Activated T-cell treated with anti-CD3 and anti-CD28 coated beads for 48 hours (primary cell): ENCODE measurements around the gene MAGEH1.
"Not testable (repeated sequence)": the region's sequence is repeated elsewhere in the genome, so short reads cannot be mapped to it uniquely, and the experiment has no call there.

Experiments
- DNase-seq: peaks from one replicate; pipeline ENCODE4 v3.0.0-alpha.2; 2020; ENCODE audit warnings: low read depth

Gene MAGEH1

GRCh38 chrX:55451990-55452832 is at the start of gene MAGEH1:
Gene MAGEH1, plus strand, starts transcription at chrX:55452127. Its CDS starts 248 bp downstream, at chrX:55452375.
- peak; percentile 66 for DNase-seq

- DNase-seq = not testable (repeated sequence)
Measured at GRCh38 chrX:55427079-55427478, 24.8 kb upstream of the MAGEH1 start.

DNA sequence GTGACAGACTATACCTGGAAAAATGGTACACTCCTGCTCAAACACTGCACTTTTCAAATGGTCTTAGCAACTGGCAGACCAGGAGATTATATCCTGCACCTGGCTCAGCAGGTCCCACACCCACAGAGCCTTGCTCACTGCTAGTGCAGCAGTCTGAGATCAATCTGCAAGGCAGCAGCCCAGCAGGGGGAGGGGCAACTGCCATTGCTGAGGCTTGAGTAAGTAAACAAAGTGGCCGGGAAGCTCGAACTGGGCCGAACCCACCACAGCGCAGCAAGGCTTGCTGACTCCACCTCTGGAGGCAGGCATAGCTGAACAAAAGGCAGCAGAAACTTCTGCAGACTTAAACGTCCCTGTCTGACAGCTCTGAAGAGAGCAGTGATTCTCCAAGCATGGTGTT is 8.5 kb upstream of the MAGEH1 start:
- DNase-seq = not testable (repeated sequence)

DNA sequence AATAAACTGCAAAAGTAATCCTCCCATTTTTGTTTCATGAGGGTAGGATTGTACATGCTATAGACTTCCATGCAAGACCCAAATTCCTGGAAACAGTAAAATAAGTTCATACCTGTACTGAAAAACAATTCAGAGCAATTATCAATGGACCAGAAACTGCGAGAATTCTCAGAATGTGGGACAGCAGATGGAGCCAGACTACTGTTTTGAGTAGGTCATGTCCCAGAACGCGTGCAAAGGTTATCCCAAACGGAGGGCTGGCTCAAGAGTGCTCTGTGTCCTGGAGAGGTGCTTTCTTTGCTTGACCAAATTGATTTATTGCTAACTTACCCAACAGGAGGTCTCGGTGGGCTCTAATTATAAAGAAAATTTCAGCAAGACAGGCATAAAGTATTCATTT is 1.7 kb upstream of the MAGEH1 start:
- no peak for DNase-seq

- DNase-seq = no peak
Measured at GRCh38 chrX:55451141-55451540, 786 bp upstream of the MAGEH1 start.

- DNase-seq = no peak
Measured at GRCh38 chrX:55451626-55451989, 319 bp upstream of the MAGEH1 start.

- DNase-seq = no peak
Measured at GRCh38 chrX:55452833-55453124, 852 bp downstream of the MAGEH1 start.

DNA sequence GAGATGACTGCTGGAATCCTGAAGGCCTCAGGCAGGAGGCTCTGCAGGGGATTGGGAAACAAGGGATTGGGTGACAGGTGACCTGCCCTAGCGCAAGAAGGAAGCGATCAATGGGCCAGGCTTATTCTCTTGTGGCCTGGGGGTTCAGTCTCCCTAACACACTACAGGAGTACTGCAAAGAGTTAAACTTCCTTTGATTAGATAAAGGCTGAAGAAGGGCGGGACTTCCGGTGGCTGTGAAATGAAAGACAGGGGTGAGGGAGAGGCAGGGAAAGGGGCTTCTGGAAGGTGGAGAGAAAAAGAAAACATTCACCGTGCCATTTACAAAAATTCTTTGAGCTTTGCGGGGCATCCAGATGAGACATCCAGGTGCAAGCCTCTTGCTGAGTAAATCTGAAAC is 3.8 kb downstream of the MAGEH1 start:
- not testable (repeated sequence) for DNase-seq

DNA sequence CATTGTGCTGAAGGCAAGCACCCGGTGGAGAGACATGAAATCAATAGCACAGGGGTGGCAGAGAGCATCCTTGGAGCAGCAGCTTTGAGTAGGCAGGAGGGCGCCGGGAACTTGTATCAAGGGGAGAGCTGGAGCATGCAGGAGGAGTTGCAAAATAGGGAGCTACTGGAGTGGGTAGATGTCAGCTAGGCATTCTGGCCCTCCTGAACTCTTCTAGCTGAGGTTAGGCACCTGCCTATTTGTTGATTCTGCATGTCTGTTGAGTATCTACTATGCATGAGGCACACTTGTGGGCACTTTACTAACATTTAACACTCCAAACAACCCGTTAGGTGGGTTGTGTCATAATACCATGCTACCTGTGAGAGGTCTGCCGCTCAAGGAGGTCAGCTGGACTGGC is 7.5 kb downstream of the MAGEH1 start:
- DNase-seq = not testable (repeated sequence)

DNA sequence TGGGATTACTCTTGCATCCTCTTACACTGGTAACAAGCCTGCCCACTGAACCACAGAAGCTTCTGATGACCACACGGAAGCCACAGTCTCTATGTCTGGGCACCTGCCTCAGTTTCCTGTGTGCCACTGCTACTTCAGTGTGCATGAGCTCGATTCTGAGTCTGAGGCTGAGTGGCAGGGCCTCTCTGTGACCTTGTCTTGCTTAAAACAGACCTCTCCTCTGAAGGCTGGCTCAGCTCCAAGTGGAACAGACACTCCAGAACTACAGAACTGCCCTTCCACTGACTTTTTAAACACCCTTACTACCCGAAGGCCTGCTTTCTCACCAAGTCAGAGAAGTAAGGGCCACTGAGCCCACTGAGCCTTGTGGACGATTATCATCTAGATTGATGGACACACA is 8.0 kb downstream of the MAGEH1 start:
- not testable (repeated sequence) for DNase-seq

DNA sequence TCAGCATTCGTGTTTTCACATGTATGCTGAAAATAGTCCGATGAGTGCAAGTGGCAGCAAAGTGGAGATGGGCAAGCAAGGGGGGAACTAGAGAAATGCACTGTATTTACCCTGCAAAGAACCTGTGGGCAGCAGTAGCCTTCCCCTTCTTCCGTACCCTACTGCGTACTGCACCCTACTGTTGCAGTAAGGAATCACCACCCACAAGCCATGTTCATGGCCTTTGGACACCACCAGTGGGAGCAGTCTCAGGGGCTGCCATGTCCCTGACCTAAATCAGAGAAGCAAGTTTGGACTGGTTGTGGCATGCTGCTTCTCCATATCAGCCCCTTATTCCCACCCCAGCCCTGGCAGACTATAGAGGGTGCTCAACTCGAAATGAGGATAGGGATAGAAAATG is 12.1 kb downstream of the MAGEH1 start:
- DNase-seq = not testable (repeated sequence)

GRCh38 chrX:55465108-55465507 is 13.2 kb downstream of the MAGEH1 start:
- DNase-seq = not testable (repeated sequence)

GRCh38 chrX:55465791-55466190 is 13.9 kb downstream of the MAGEH1 start:
- DNase-seq = not testable (repeated sequence)

GRCh38 chrX:55479956-55480355 is 28.0 kb downstream of the MAGEH1 start:
- not testable (repeated sequence) for DNase-seq

DNA sequence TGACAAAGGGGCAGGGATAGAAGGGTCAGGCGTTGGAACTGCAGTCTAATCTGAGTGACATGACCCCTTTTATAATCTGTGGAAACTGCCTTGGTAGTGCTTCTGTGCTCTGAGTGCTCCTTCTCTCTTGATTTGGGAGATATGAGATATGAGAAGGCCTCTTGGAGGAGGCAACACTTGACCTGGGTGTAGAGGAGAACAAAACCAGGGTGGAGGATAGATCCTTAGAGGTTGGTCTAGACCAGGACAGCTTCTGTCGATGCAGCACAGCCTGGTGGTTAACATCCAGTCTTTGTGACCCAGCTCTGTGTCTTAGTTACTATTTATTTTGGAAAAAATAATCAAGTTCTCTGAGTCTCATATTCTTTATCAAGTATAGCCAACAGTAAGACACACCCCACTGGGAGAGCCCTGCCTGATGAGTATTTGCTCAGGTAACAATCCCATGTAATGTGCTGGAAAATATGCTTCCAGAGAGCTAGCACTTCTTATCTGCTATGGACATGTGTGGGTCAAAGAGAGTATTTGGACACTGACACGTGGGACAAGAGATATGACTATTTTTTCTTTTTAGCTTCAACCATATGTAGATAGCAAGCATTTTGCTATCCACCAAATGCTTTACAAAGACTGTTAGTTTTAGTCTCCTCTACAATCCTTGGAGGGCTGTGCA is 28.6 kb downstream of the MAGEH1 start:
- DNase-seq = no peak

- DNase-seq = no peak
Measured at GRCh38 chrX:55484948-55485347, 33.0 kb downstream of the MAGEH1 start.

GRCh38 chrX:55486736-55487135 is 34.8 kb downstream of the MAGEH1 start:
- DNase-seq = no peak

DNA sequence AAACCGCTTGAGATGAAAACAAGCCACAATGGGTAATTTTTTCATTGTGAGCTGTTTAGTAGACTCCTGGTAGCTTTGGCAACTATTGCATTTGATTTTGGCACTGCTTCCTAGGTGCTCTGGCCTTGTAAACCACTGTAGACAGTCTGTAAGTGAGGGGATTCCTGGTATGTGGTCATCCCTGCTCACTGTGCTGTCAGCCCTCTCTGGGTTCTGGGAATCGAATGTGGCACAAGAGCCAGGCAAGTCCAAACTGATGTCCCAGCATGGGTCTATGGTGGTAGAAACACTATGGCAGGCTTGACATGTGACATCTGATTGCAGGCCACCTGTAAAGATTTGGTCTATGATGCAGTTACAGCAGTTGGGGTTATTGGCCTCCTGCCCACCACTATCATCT is 35.2 kb downstream of the MAGEH1 start:
- no peak for DNase-seq

- no peak for DNase-seq
Measured at GRCh38 chrX:55488006-55488592, 36.2 kb downstream of the MAGEH1 start.

DNA sequence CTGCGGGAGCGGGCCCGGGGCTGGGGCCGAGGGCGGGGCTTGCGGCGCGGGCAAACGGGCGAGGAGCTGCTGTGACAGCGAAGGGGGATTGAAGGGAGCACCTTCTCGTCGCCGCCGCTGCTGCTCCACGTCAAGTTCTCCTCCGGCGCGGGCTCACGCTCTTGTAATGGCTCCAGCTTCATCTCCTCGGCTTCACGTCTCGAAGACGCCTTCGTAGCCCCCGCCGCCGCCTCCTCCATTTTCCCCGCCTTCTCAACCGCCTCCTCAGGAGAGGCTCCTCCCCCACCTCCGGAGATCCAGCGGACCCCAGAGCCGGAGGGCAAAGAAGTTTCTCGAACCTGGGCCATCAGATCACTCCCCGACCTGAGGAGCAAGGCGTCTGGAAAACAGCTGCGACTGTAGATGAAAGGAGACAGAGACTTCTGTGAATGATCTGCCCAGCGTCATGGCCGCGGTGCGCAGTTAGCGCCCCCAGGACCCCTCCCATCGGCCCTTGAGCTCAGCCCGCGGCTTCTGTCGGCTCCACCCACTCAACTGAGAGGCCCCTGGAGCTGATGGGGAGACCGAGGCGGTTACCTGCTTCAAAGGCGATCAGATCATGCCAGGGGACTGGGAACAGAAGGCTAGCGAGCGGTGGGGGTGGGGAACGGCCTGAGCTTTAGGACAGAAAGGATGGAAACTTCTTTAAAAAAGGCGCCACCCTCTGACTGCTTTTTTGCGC is 36.8 kb downstream of the MAGEH1 start:
- peak; percentile 29 for DNase-seq

DNA sequence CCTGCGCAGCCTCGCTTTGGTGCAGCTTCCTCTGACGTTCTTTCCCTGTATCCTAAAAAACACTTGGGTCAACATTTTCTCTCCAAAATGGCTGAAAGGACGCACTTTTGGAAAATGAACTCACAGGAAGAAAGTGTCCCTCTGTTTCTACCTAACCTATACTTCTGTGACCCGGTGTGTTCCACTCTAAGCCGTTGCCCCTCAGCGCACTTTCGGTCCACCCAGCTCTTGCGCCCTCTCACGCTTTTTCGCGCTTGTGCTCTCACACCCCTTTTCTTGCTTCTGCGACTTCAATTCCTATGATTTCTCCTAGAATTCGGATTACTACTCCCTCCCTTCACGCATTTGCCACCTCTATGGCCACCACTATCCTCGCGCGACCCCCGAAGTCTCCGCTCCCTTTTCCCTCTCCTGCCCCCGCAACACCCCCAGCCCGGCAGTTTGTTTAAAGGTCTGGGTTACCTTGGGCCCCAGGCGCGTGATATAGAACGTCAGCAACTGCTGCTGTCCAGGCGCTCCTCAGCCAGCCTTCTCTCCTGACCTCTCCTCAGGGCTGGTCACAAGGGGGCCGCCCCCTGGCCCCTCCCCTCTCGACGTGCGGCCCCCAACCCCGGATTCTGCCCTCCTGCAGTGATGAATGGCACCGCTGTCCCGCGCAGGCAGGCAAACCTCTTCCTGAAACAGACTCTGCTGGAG is 37.5 kb downstream of the MAGEH1 start, which contains the start of gene USP51:
USP51 (minus strand) TSS at position 535 of the 696 bp plus-strand sequence. CDS start 909 bp downstream, outside the sequence.
- no peak for DNase-seq

GRCh38 chrX:55490121-55490520 is 38.2 kb downstream of the MAGEH1 start:
- no peak for DNase-seq
